Neural cell (in vitro differentiated cells): ENCODE measurements around the gene RPRD1B. TPM values are rescaled to one million over a fixed set of nuclear protein-coding genes. Genes with fewer than 3 reads are reported as not detected.

Experiments
- H2AFZ ChIP-seq: fragments of 200-600, 300-800 bp; sonication (generic), shearing (Covaris generic); 2 replicates; pipeline ENCODE4 v1.6.0; 2014; ENCODE audit warnings: low read depth, mild to moderate bottlenecking, antibody characterized with exemption, low read length, moderate library complexity
- H3F3A ChIP-seq: fragments of 200-600 bp; shearing (Covaris generic); 2 replicates; pipeline ENCODE4 v1.6.1; 2016; ENCODE audit warnings: mild to moderate bottlenecking, moderate library complexity, mixed read lengths, antibody characterized with exemption, low read length; ENCODE audit not compliant: insufficient read depth, poor library complexity, severe bottlenecking
- H3K27ac ChIP-seq: fragments of 200-600, 300-800 bp; sonication (generic), shearing (Covaris generic); 2 replicates; pipeline ENCODE4 v1.5.1; 2014; ENCODE audit warnings: mild to moderate bottlenecking, low read length, moderate library complexity
- H3K27me3 ChIP-seq: fragments of 300-800, 200-600 bp; sonication (generic), shearing (Covaris generic); 2 replicates; pipeline ENCODE4 v1.6.0; 2014; ENCODE audit warnings: mild to moderate bottlenecking, low read depth, low read length, moderate library complexity; ENCODE audit not compliant: insufficient read depth
- H3K36me3 ChIP-seq: fragments of 300-800, 200-600 bp; sonication (generic), shearing (Covaris generic); 2 replicates; pipeline ENCODE4 v1.5.1; 2014; ENCODE audit warnings: mild to moderate bottlenecking, antibody characterized with exemption, low read length, moderate library complexity; ENCODE audit not compliant: insufficient read depth
- H3K4me2 ChIP-seq: fragments of 300-800, 200-600 bp; sonication (generic), shearing (Covaris generic); 2 replicates; pipeline ENCODE4 v1.6.0; 2014; ENCODE audit warnings: mild to moderate bottlenecking, low read length
- H3K4me3 ChIP-seq: fragments of 300-800, 200-600 bp; sonication (generic), shearing (Covaris generic); 2 replicates; pipeline ENCODE4 v1.5.1; 2014; ENCODE audit warnings: mild to moderate bottlenecking, low read length, moderate library complexity
- H3K79me2 ChIP-seq: fragments of 200-600 bp; shearing (Covaris generic); replicated peaks from 2 replicates; pipeline ENCODE4 v1.6.0; 2014; ENCODE audit warnings: mild to moderate bottlenecking, low read length, moderate library complexity; ENCODE audit not compliant: insufficient read depth
- H3K9ac ChIP-seq: fragments of 300-800, 200-600 bp; sonication (generic), shearing (Covaris generic); 2 replicates; pipeline ENCODE4 v1.6.1; 2016; ENCODE audit warnings: mild to moderate bottlenecking, low read length, mixed read lengths
- H3K9me2 ChIP-seq: fragments of 200-600 bp; shearing (Covaris generic); 2 replicates; pipeline ENCODE4 v1.6.1; 2016; ENCODE audit warnings: mild to moderate bottlenecking, low read length, mixed read lengths; ENCODE audit not compliant: insufficient read depth
- H3K9me3 ChIP-seq: fragments of 200-600, 300-800 bp; sonication (generic), shearing (Covaris generic); 2 replicates; pipeline ENCODE4 v1.6.1; 2016; ENCODE audit warnings: mild to moderate bottlenecking, mixed run types, low read length, moderate library complexity, mixed read lengths
- H4K20me1 ChIP-seq: fragments of 200-600 bp; shearing (Covaris generic); 2 replicates; pipeline ENCODE4 v1.6.1; 2016; ENCODE audit warnings: mild to moderate bottlenecking, mixed run types; ENCODE audit not compliant: insufficient read depth
- EP300 ChIP-seq: fragments of 450-650 bp; conservative IDR thresholded peaks from 2 replicates; pipeline ENCODE4 v1.6.1; 2014; ENCODE audit warnings: antibody characterized with exemption, mild to moderate bottlenecking, moderate library complexity; ENCODE audit not compliant: poor library complexity, severe bottlenecking
- EZH2 ChIP-seq: fragments of 200-600, 300-800 bp; shearing (Covaris generic), sonication (generic); IDR thresholded peaks from 2 replicates; pipeline ENCODE4 v1.6.1; 2014; ENCODE audit warnings: antibody characterized with exemption, low read length, borderline replicate concordance, mild to moderate bottlenecking; ENCODE audit not compliant: insufficient read depth, poor library complexity, severe bottlenecking
- MXI1 ChIP-seq: fragments of 450-650 bp; conservative IDR thresholded peaks from 2 replicates; pipeline ENCODE4 v1.6.1; 2014; ENCODE audit warnings: antibody characterized with exemption, mild to moderate bottlenecking; ENCODE audit not compliant: poor library complexity, severe bottlenecking
- POLR2AphosphoS5 ChIP-seq: IDR thresholded peaks from 2 replicates; pipeline ENCODE4 v1.6.1; 2012
- RAD21 ChIP-seq: fragments of 450-650 bp; conservative IDR thresholded peaks from 2 replicates; pipeline ENCODE4 v1.6.1; 2014; ENCODE audit warnings: antibody characterized with exemption, mild to moderate bottlenecking, moderate library complexity
- SMC3 ChIP-seq: fragments of 450-650 bp; conservative IDR thresholded peaks from 2 replicates; pipeline ENCODE4 v1.6.1; 2014; ENCODE audit warnings: antibody characterized with exemption, mild to moderate bottlenecking, moderate library complexity; ENCODE audit not compliant: poor library complexity
- TAF1 ChIP-seq: IDR thresholded peaks from 2 replicates; pipeline ENCODE4 v1.6.1; 2012; ENCODE audit warnings: low read depth
- polyA plus RNA-seq: library from polyadenylated mRNA; depleted of rRNA; stranded (reverse); fragments of >200 nt; gene quantifications from 2 replicates; pipeline ENCODE4 v1.2.3, GENCODE V29; 2014
- TF ChIP-seq, protein P1 (sequence below): fragments of 450-650 bp; IDR thresholded peaks from 2 replicates; pipeline ENCODE4 v1.5.1; 2014; ENCODE audit warnings: antibody characterized with exemption, mild to moderate bottlenecking, moderate library complexity; ENCODE audit not compliant: poor library complexity, severe bottlenecking
- TF ChIP-seq, protein P2 (sequence below): IDR thresholded peaks from 2 replicates; pipeline ENCODE4 v1.6.1; 2012; ENCODE audit warnings: borderline replicate concordance

Gene RPRD1B
- polyA plus RNA-seq, 1 donor from 2014 or later: 23.4 TPM

DNA sequence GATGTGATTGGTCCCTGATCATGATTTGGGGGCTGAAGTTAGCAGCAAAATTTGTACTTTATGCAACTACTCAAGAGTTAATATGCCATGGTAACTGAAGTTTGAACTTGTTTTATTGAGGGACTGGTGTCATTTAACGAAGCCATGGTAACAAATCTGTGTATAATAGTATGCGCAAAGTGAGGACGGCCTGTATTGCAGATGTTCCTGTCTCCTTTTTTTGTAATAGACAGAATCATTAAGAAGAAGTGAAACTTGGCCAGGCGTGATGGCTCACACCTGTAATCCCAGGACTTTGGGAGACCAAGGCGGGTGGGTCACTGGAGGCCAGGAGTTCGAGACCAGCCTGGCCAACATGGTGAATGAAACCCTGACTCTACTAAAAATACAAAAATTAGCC is 22.3 kb downstream of the RPRD1B start:
- Histone ChIP-seq H3K27me3 (no peaks in the 10 kb centered on the region), H3K27ac (no peak overlapping the region), H3K79me2 (peaks cover 2% of the 10 kb centered on the region)

DNA sequence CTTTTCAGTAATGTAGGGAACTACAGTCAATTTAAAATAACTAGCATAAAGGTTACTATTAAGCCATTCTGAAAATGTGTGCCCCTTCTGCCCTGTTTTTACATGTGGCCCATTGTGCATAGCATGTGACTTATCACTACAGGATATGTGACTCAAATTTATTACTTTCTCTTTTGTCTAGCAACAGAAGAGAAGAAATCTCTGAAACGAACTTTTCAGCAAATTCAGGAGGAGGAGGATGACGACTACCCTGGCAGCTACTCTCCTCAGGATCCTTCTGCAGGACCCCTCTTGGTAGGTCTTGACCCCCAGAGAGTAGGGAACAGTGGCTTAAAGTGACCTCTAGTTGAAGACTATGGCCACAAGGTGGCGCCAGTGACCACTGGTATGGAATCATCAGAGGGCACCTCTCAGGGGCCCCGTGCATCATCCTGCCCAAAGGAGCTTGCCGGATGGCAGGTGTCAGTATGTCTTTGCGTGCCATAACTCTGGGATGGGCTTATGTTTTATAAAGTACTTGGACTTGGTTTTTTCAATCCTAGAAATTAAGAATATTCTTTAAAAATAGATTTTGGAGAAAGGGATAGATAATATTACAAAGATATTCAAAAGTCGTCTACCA is 23.9 kb downstream of the RPRD1B start:
- no peak overlapping the region for H3K9ac ChIP-seq
- H3K79me2 ChIP-seq: peaks cover 2% of the 10 kb centered on the region
- H2AFZ ChIP-seq: no peak overlapping the region
- H3K36me3 ChIP-seq: peaks cover 9% of the 10 kb centered on the region
- H3K27me3 ChIP-seq: no peaks in the 10 kb centered on the region
- H3K4me3 ChIP-seq: no peak overlapping the region
- H4K20me1 ChIP-seq: no peaks in the 10 kb centered on the region
- H3F3A ChIP-seq: no peaks in the 10 kb centered on the region
- no peaks in the 10 kb centered on the region for H3K9me2 ChIP-seq
- TF ChIP-seq, protein P1, sequence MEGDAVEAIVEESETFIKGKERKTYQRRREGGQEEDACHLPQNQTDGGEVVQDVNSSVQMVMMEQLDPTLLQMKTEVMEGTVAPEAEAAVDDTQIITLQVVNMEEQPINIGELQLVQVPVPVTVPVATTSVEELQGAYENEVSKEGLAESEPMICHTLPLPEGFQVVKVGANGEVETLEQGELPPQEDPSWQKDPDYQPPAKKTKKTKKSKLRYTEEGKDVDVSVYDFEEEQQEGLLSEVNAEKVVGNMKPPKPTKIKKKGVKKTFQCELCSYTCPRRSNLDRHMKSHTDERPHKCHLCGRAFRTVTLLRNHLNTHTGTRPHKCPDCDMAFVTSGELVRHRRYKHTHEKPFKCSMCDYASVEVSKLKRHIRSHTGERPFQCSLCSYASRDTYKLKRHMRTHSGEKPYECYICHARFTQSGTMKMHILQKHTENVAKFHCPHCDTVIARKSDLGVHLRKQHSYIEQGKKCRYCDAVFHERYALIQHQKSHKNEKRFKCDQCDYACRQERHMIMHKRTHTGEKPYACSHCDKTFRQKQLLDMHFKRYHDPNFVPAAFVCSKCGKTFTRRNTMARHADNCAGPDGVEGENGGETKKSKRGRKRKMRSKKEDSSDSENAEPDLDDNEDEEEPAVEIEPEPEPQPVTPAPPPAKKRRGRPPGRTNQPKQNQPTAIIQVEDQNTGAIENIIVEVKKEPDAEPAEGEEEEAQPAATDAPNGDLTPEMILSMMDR: peak; percentile 79
- TF ChIP-seq RAD21: peak; percentile 82
- no peak for TF ChIP-seq EP300
- TF ChIP-seq EZH2: no peak
- no peak for TF ChIP-seq POLR2AphosphoS5
- peak; percentile 24 for TF ChIP-seq MXI1
- TF ChIP-seq TAF1: no peak
- peak; percentile 87 for TF ChIP-seq SMC3
- H3K9me3 ChIP-seq: no peaks in the 10 kb centered on the region
- no peak overlapping the region for H3K4me2 ChIP-seq
- H3K27ac ChIP-seq: no peak overlapping the region

More for the DNA sequence above, 22.3 kb downstream of the RPRD1B start:
- H3K4me2 ChIP-seq: no peak overlapping the region
- H4K20me1 ChIP-seq: no peaks in the 10 kb centered on the region
- no peaks in the 10 kb centered on the region for H3F3A ChIP-seq
- no peak for TF ChIP-seq POLR2AphosphoS5
- TF ChIP-seq TAF1: no peak
- TF ChIP-seq, protein P1: no peak
- TF ChIP-seq EZH2: no peak
- TF ChIP-seq EP300: no peak
- no peak for TF ChIP-seq SMC3
- no peak for TF ChIP-seq RAD21
- TF ChIP-seq, protein P2, sequence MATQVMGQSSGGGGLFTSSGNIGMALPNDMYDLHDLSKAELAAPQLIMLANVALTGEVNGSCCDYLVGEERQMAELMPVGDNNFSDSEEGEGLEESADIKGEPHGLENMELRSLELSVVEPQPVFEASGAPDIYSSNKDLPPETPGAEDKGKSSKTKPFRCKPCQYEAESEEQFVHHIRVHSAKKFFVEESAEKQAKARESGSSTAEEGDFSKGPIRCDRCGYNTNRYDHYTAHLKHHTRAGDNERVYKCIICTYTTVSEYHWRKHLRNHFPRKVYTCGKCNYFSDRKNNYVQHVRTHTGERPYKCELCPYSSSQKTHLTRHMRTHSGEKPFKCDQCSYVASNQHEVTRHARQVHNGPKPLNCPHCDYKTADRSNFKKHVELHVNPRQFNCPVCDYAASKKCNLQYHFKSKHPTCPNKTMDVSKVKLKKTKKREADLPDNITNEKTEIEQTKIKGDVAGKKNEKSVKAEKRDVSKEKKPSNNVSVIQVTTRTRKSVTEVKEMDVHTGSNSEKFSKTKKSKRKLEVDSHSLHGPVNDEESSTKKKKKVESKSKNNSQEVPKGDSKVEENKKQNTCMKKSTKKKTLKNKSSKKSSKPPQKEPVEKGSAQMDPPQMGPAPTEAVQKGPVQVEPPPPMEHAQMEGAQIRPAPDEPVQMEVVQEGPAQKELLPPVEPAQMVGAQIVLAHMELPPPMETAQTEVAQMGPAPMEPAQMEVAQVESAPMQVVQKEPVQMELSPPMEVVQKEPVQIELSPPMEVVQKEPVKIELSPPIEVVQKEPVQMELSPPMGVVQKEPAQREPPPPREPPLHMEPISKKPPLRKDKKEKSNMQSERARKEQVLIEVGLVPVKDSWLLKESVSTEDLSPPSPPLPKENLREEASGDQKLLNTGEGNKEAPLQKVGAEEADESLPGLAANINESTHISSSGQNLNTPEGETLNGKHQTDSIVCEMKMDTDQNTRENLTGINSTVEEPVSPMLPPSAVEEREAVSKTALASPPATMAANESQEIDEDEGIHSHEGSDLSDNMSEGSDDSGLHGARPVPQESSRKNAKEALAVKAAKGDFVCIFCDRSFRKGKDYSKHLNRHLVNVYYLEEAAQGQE: no peak
- TF ChIP-seq MXI1: no peak
- peaks cover 9% of the 10 kb centered on the region for H3K36me3 ChIP-seq
- H3K4me3 ChIP-seq: no peak overlapping the region
- H2AFZ ChIP-seq: no peak overlapping the region
- H3K9me2 ChIP-seq: no peaks in the 10 kb centered on the region
- no peak overlapping the region for H3K9ac ChIP-seq
- no peaks in the 10 kb centered on the region for H3K9me3 ChIP-seq
